A673 (cell line): ENCODE results near the gene CMYA5.

Source experiments
- CTCF ChIP-seq: fragments of 300-800, 200-600 bp; sonication (generic); conservative IDR thresholded peaks from 2 replicates; pipeline ENCODE4 v1.5.1; 2017; ENCODE audit warnings: low read depth, mild to moderate bottlenecking, antibody characterized with exemption, low read length, moderate library complexity, mixed read lengths
- EZH2 ChIP-seq: fragments of 200-600 bp; sonication (generic); IDR thresholded peaks from 2 replicates; pipeline ENCODE4 v1.6.1; 2017; ENCODE audit warnings: borderline replicate concordance, low read depth, mild to moderate bottlenecking, mixed read lengths, antibody characterized with exemption, low read length; ENCODE audit not compliant: poor library complexity, severe bottlenecking

- TF ChIP-seq CTCF, result no peak
- no peak for TF ChIP-seq EZH2
Measured at GRCh38 chr5:79641414-79641813, 48.2 kb upstream of the CMYA5 start.
